OCI-LY3 (cell line): Measurements from ENCODE around the gene VCX2.

Experiments used
- H2AFZ ChIP-seq: fragments of 200-600, 300-600 bp; shearing (Covaris generic); 2 replicates; pipeline ENCODE4 v1.6.0; 2014; ENCODE audit warnings: antibody characterized with exemption, low read depth, low read length
- H3K27ac ChIP-seq: fragments of 200-600, 300-600 bp; sonication (generic); 2 replicates; pipeline ENCODE4 v1.5.1; 2014; ENCODE audit warnings: mild to moderate bottlenecking, low read length, moderate library complexity, mixed read lengths
- H3K27me3 ChIP-seq: fragments of 200-600, 300-600 bp; sonication (generic); 2 replicates; pipeline ENCODE4 v1.6.1; 2014; ENCODE audit warnings: low read depth, low read length, mixed read lengths
- H3K36me3 ChIP-seq: fragments of 200-600, 300-600 bp; sonication (generic); replicated peaks from 2 replicates; pipeline ENCODE3; 2014; ENCODE audit warnings: low read depth, low read length, mixed read lengths
- H3K4me1 ChIP-seq: fragments of 300-600, 200-600 bp; sonication (generic); 2 replicates; pipeline ENCODE4 v1.6.1; 2014; ENCODE audit warnings: low read length, mixed read lengths
- H3K4me2 ChIP-seq: fragments of 200-600, 300-600 bp; sonication (generic); 2 replicates; pipeline ENCODE4 v1.6.1; 2014; ENCODE audit warnings: low read length, mixed read lengths
- H3K4me3 ChIP-seq: fragments of 300-600, 200-600 bp; sonication (generic); 2 replicates; pipeline ENCODE4 v1.5.1; 2014; ENCODE audit warnings: antibody characterized with exemption, mild to moderate bottlenecking, low read length, moderate library complexity
- H3K79me2 ChIP-seq: fragments of 300-600, 200-600 bp; shearing (Covaris generic); 2 replicates; pipeline ENCODE4 v1.6.1; 2014; ENCODE audit warnings: mild to moderate bottlenecking, low read length, mixed read lengths
- H3K9ac ChIP-seq: fragments of 300-600, 200-600 bp; shearing (Covaris generic); 2 replicates; pipeline ENCODE4 v1.6.0; 2014; ENCODE audit warnings: mild to moderate bottlenecking, low read length, moderate library complexity
- H3K9me3 ChIP-seq: fragments of 200-600, 300-600 bp; shearing (Covaris generic); 2 replicates; pipeline ENCODE4 v1.6.1; 2014; ENCODE audit warnings: low read length, mixed read lengths; ENCODE audit not compliant: insufficient read depth
- H4K20me1 ChIP-seq: fragments of 200-600, 300-600 bp; sonication (generic); 2 replicates; pipeline ENCODE4 v1.6.1; 2016; ENCODE audit warnings: low read length, mixed read lengths; ENCODE audit not compliant: insufficient read depth
- EZH2phosphoT487 ChIP-seq: fragments of 200-600 bp; shearing (Covaris generic); IDR thresholded peaks from 2 replicates; pipeline ENCODE4 v1.6.1; 2018; ENCODE audit warnings: antibody characterized with exemption, mixed run types, low read depth
- TF ChIP-seq, protein P1 (sequence below): fragments of 200-600, 300-600 bp; sonication (generic); IDR thresholded peaks from 2 replicates; pipeline ENCODE4 v1.5.1; 2014; ENCODE audit warnings: antibody characterized with exemption, low read length, low read depth

Gene VCX2

DNA sequence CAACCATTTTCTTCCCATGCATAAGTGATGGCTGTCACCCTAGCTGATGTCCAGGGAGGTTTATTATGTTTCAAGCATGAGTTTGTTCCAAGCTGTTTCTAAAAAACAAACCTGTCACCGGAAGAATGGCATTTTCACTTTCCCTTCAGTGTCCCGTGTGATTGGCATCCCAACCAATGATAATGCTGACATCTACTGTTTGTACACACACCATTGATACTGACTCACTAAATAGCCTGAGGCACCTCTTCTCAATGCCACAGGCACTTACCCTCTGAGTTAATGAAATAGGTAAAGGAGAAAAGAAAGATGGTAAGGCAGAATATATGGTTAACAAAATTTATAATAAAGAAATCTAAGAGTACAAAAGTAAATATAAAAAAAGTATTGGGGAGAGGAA is 23.1 kb upstream of the VCX2 start:
- H3K4me1 ChIP-seq: no peaks in the 10 kb centered on the region
- H3K36me3 ChIP-seq: no peaks in the 10 kb centered on the region
- H2AFZ ChIP-seq: no peak overlapping the region
- H4K20me1 ChIP-seq: no peaks in the 10 kb centered on the region
- no peaks in the 10 kb centered on the region for H3K27me3 ChIP-seq
- no peak overlapping the region for H3K27ac ChIP-seq
- H3K79me2 ChIP-seq: no peaks in the 10 kb centered on the region
- H3K9me3 ChIP-seq: no peaks in the 10 kb centered on the region
- no peak overlapping the region for H3K4me2 ChIP-seq
- TF ChIP-seq, protein P1, sequence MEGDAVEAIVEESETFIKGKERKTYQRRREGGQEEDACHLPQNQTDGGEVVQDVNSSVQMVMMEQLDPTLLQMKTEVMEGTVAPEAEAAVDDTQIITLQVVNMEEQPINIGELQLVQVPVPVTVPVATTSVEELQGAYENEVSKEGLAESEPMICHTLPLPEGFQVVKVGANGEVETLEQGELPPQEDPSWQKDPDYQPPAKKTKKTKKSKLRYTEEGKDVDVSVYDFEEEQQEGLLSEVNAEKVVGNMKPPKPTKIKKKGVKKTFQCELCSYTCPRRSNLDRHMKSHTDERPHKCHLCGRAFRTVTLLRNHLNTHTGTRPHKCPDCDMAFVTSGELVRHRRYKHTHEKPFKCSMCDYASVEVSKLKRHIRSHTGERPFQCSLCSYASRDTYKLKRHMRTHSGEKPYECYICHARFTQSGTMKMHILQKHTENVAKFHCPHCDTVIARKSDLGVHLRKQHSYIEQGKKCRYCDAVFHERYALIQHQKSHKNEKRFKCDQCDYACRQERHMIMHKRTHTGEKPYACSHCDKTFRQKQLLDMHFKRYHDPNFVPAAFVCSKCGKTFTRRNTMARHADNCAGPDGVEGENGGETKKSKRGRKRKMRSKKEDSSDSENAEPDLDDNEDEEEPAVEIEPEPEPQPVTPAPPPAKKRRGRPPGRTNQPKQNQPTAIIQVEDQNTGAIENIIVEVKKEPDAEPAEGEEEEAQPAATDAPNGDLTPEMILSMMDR: no peak
- TF ChIP-seq EZH2phosphoT487: no peak
- no peak overlapping the region for H3K4me3 ChIP-seq
- no peak overlapping the region for H3K9ac ChIP-seq

DNA sequence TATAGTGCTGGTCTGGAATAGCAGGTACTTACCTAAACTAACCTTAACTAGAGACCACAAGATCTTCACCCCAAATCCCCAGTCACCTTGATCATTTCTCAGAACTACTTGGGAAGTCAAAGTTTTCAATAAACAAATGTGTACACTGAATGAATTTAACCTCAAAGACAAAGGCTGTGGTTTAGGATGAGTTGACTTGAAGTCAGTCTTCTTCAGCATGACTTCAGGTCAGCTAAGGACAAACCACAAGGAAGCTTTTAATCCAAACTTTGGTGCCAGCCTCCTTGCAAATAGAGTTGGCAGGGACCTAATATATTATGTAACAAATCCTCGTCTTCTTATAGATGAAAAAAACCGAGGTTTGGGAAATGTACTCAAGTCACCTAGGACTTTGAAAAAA is 21.2 kb upstream of the VCX2 start:
- no peaks in the 10 kb centered on the region for H3K79me2 ChIP-seq
- H3K4me2 ChIP-seq: no peak overlapping the region
- H3K9me3 ChIP-seq: no peaks in the 10 kb centered on the region
- TF ChIP-seq, protein P1: no peak
- no peak for TF ChIP-seq EZH2phosphoT487
- H3K4me3 ChIP-seq: no peak overlapping the region
- no peak overlapping the region for H3K9ac ChIP-seq
- H4K20me1 ChIP-seq: no peaks in the 10 kb centered on the region
- H3K27ac ChIP-seq: no peak overlapping the region
- H3K4me1 ChIP-seq: no peaks in the 10 kb centered on the region
- H3K36me3 ChIP-seq: no peaks in the 10 kb centered on the region
- H2AFZ ChIP-seq: no peak overlapping the region
- no peaks in the 10 kb centered on the region for H3K27me3 ChIP-seq

DNA sequence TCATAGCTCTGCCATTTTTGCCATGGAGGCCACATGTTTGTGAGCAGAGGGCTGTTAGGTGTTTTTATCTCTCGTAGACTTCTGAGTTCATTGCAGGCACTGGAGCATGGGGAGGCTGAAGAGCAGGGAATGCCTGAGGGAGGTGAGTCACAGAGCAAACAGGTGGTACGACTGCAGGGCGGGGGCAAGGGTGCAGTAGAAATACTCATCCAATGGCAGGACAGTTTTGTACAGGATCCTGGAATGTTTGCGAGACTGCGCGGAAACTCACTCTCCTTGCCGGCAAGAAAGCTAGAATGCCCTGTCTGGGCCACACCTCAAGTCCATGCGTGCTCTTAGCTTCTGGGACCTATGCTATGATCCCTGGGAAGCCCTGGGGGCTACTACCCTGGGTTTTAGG is 20.0 kb upstream of the VCX2 start:
- H3K4me3 ChIP-seq: no peak overlapping the region
- no peak for TF ChIP-seq EZH2phosphoT487
- TF ChIP-seq, protein P1: no peak
- no peak overlapping the region for H3K27ac ChIP-seq
- H3K79me2 ChIP-seq: no peaks in the 10 kb centered on the region
- no peaks in the 10 kb centered on the region for H3K27me3 ChIP-seq
- no peak overlapping the region for H3K9ac ChIP-seq
- no peaks in the 10 kb centered on the region for H3K36me3 ChIP-seq
- no peaks in the 10 kb centered on the region for H4K20me1 ChIP-seq
- H2AFZ ChIP-seq: no peak overlapping the region
- H3K4me2 ChIP-seq: no peak overlapping the region
- no peaks in the 10 kb centered on the region for H3K9me3 ChIP-seq
- no peaks in the 10 kb centered on the region for H3K4me1 ChIP-seq

DNA sequence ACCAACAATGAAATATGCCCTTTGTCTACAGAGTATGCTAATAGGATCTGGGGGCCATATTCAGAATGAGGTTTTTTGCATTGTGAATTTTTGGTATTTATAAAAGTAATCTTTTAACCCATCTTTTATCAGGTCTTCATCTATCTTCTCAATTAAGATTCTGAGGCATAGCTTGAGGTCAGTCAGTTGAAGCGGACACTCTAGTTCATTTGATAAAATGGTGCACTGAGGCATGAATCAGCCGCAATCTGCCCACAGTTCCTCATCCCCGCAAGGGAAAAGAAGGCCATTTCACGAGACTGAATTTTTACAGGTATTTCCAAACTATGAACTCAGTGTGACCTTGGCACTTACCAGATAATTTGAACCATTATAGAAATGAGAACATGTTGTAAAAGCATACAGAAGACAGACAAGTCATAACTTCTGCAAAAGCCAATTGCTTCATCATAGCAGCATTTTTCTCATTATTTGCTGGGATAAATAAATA is 19.3 kb upstream of the VCX2 start:
- Histone ChIP-seq H3K4me1 (no peaks in the 10 kb centered on the region), H3K9ac (no peak overlapping the region), H3K4me3 (no peak overlapping the region), H2AFZ (no peak overlapping the region), H3K27ac (no peak overlapping the region), H4K20me1 (no peaks in the 10 kb centered on the region), H3K79me2 (no peaks in the 10 kb centered on the region), H3K4me2 (no peak overlapping the region), H3K36me3 (no peaks in the 10 kb centered on the region), H3K9me3 (no peaks in the 10 kb centered on the region), H3K27me3 (no peaks in the 10 kb centered on the region)
- TF ChIP-seq EZH2phosphoT487: no peak
- TF ChIP-seq, protein P1: no peak
